GM12892 (cell line): Measurements from ENCODE around the gene ASIC2.

Source experiments
- POLR2AphosphoS5 ChIP-seq: IDR thresholded peaks from 2 replicates; pipeline ENCODE4 v1.6.1; 2011; ENCODE audit warnings: low read depth, low read length, control low read depth
- TAF1 ChIP-seq: IDR thresholded peaks from 2 replicates; pipeline ENCODE4 v1.6.1; 2011; ENCODE audit warnings: low read depth, mild to moderate bottlenecking, control low read depth, low read length, borderline replicate concordance

DNA sequence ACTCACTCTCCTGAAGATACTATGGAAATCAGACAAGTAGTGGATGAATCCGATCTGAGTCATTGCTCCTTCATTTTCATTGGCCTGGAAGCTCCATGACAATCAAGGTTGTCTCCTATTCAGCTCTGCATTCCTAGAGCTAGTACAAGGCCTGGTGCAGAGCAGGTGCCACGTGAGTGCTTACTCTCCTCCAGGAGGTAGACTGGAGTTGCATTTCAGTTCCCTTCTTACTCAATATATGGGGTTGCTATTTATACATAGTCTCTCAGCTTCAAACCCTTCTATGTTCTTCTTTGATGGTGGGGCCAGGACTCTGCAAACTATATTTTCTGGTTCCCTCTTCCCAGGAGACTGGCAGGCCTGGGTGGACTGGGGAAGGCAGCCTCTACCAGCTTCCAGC is 148.3 kb downstream of the ASIC2 start:
- no peak for TF ChIP-seq POLR2AphosphoS5
- TF ChIP-seq TAF1, result no peak
